Measurements from ENCODE around the gene KRTAP9-3. TPM values are rescaled to one million over a fixed set of nuclear protein-coding genes. Genes with fewer than 3 reads are reported as not detected.
"Not testable (repeated sequence)": the region's sequence is repeated elsewhere in the genome, so short reads cannot be mapped to it uniquely, and the experiment has no call there.

The KRTAP9-3 gene
- total and polyA plus RNA-seq, 8 donors = not detected

DNA sequence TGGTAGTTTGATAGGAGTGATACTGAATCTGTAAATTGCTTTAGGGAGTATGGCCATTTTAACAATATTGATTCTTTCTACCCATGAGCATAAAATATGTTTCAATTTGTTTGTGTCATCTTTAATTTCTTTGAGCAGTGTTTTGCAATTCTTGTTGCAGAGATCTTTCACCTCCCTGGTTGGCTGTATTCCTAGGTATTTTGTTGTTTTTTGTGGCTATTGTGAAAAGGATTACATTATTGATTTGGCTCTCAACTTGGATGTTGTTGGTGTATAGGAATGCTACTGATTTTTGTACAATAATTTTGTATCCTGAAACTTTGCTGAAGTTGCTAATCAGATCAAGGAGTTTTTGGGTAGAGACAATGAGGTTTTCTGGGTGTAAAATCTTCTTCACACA lies 26.2 kb downstream of the KRTAP9-3 start:
- FAIRE-seq = no peak
- peaks cover 0 to 3% (median 0%) of the 10 kb centered on the region in 4 donors for H3K27me3 ChIP-seq

DNA sequence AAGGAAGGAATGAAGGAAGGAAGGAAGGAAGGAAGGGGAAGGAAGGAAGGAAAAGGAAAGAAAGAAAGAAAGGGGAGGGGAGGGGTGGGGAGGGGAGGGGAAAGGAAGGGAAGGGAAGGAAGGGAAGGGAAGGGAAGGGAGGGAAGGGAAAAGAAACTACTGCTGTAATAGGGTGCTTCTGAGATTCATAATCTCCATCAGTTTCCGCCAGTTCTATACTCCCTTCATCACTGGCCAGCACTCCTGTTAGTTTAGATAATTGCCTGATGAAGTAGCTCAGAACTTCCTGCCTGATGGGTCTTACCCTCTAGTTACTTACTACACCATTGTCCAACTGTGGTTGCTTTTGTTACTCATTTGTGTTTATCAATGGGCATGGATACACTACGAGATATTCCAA lies 31.0 kb downstream of the KRTAP9-3 start:
- intact Hi-C loops (cut with DNase I) = no loop called here
- H3K27me3 ChIP-seq = peaks cover 0 to 3% (median 0%) of the 10 kb centered on the region in 4 donors
- H3K27ac ChIP-seq = no peak overlapping the region
- H3K4me3 ChIP-seq = no peak overlapping the region
- H3K36me3 ChIP-seq = no peaks in the 10 kb centered on the region
- no peaks in the 10 kb centered on the region for H3K9me3 ChIP-seq
- DNase-seq (no peak), ATAC-seq (no peak), FAIRE-seq (no peak)
- WGBS, 2 donors = 55 to 62% methylated on average over 2 of the region's 2 CpGs
- TF ChIP-seq CTCF (IDR thresholded peaks at IDR 0.05) = no peak
- no peaks in the 10 kb centered on the region for H3K4me1 ChIP-seq

More for the DNA sequence above, 26.2 kb downstream of the KRTAP9-3 start:
- no peaks in the 10 kb centered on the region for H3K4me1 ChIP-seq
- no peak overlapping the region for H3K4me3 ChIP-seq
- H3K27ac ChIP-seq = no peak overlapping the region
- ATAC-seq (no peak), DNase-seq (no peak)
- no peak for TF ChIP-seq CTCF (IDR thresholded peaks at IDR 0.05)
- H3K9me3 ChIP-seq = no peaks in the 10 kb centered on the region
- intact Hi-C loops (cut with DNase I) = no loop called here
- H3K36me3 ChIP-seq = no peaks in the 10 kb centered on the region

DNA sequence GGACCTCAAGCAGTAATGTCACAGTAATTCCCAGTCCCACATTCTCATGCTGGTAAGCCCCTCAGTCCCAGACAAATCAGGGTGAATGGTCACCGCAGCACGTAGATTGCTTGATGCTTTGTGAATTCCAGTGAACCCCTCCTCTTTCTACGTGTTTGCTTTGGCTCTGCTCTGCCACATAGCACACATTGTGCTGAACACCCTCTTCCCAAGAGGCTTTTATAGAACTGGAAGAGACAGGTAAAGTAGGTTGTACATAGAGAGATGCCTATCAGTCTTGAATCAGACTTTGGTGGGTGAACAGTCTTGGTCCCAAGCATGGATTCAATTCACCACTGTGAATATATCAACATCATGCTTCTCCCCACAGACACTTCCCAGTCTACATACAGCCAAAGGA lies 32.4 kb downstream of the KRTAP9-3 start:
- Histone ChIP-seq H3K27ac (no peak overlapping the region), H3K36me3 (no peaks in the 10 kb centered on the region), H3K4me3 (no peak overlapping the region), H3K4me1 (no peaks in the 10 kb centered on the region), H3K27me3 (peaks cover 0 to 3% (median 0%) of the 10 kb centered on the region in 4 donors), H3K9me3 (no peaks in the 10 kb centered on the region)
- 27 to 45% methylated on average over 3 of the region's 3 CpGs for WGBS, 2 donors
- no peak for ATAC-seq
- no peak for FAIRE-seq
- TF ChIP-seq CTCF (IDR thresholded peaks at IDR 0.05) = no peak
- DNase-seq = no peak
- intact Hi-C loops (cut with DNase I) = no loop called here

DNA sequence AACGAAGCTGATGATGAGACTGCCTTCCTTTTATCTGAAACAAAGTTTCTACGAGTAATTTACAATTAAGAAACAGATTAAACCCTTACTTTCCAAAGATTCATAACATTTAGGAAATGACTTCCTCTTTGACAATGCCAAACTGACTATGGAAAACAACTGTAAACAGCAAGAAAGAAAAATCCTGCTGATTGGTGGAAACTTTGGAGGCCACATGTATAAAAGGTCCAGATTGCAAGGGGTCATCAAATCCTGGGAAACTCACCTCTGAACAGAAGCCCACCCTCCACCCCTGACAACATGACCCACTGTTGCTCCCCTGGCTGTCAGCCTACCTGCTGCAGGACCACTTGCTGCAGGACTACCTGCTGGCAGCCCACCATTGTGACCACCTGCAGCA lies 32.8 kb downstream of the KRTAP9-3 start, which contains the start of gene KRTAP9-6:
TSS of gene KRTAP9-6 (plus strand) at position 301 of the 400 bp plus-strand sequence. CDS start at position 301, 0 bp downstream.
- 25 to 27% methylated on average over 2 of the region's 2 CpGs for WGBS, 2 donors
- TF ChIP-seq CTCF (IDR thresholded peaks at IDR 0.05) = no peak
- Histone ChIP-seq H3K27me3 (peaks cover 0 to 3% (median 0%) of the 10 kb centered on the region in 4 donors), H3K4me1 (no peaks in the 10 kb centered on the region), H3K9me3 (no peaks in the 10 kb centered on the region), H3K27ac (no peak within 1 kb of the TSS), H3K4me3 (no peak within 1 kb of the TSS), H3K36me3 (no peaks in the 10 kb centered on the region)
- intact Hi-C loops (cut with DNase I) = no loop called here
- no peak for DNase-seq
- no peak for ATAC-seq
- no peak for FAIRE-seq

- intact Hi-C loops (cut with DNase I) = no loop called here
- Histone ChIP-seq H3K27me3 (peaks cover 0 to 1% (median 0%) of the 10 kb centered on the region in 4 donors), H3K36me3 (no peaks in the 10 kb centered on the region), H3K4me3 (no peak overlapping the region), H3K9me3 (no peaks in the 10 kb centered on the region), H3K4me1 (no peaks in the 10 kb centered on the region), H3K27ac (no peak overlapping the region)
- WGBS, 2 donors = 78% methylated on average over 3 of the region's 3 CpGs; no CpG with 5 or more reads in 1 of the 2 donors
- no peak for FAIRE-seq
- no peak for DNase-seq
- TF ChIP-seq CTCF (IDR thresholded peaks at IDR 0.05) = no peak
- no peak for ATAC-seq
Measured at GRCh38 chr17:41267711-41268110, 35.5 kb downstream of the KRTAP9-3 start.

GRCh38 chr17:41271323-41271722 lies 39.1 kb downstream of the KRTAP9-3 start:
- H3K27me3 ChIP-seq; FAIRE-seq; H3K4me3 ChIP-seq; intact Hi-C loops (cut with DNase I); H3K9me3 ChIP-seq; H3K27ac ChIP-seq; ATAC-seq; H3K36me3 ChIP-seq; H3K4me1 ChIP-seq; DNase-seq: not testable (repeated sequence)
- 40% methylated on average over 1 of the region's 1 CpG; no CpG with 5 or more reads in 1 of the 2 donors for WGBS, 2 donors

Data from pancreas (tissue), 10 donors.